Amniotic stem cell (primary cell): Measurements from ENCODE around the gene CYP2D6.
"Not testable (repeated sequence)": the region's sequence is repeated elsewhere in the genome, so short reads cannot be mapped to it uniquely, and the experiment has no call there.

Experiments used
- DNase-seq: peaks from one replicate; lab custom pipeline; 2025; lab: John Stamatoyannopoulos, UW

Gene CYP2D6

GRCh38 chr22:42130639-42131431 lies at the start of gene CYP2D6:
TSS of gene CYP2D6 (minus strand) at chr22:42130810. CDS start at chr22:42130791, 19 bp downstream.
- not testable (repeated sequence) for DNase-seq

- peak; percentile 75 for DNase-seq
Measured at GRCh38 chr22:42179616-42180015, 49.0 kb upstream of the CYP2D6 start.

GRCh38 chr22:42178910-42179519 lies 48.4 kb upstream of the CYP2D6 start:
- DNase-seq, result no peak

- no peak for DNase-seq
Measured at GRCh38 chr22:42177891-42178336, 47.3 kb upstream of the CYP2D6 start.

GRCh38 chr22:42176255-42176915 lies 45.8 kb upstream of the CYP2D6 start:
- no peak for DNase-seq

- DNase-seq, result no peak
Measured at GRCh38 chr22:42174062-42174461, 43.5 kb upstream of the CYP2D6 start.

GRCh38 chr22:42173183-42173926 lies 42.7 kb upstream of the CYP2D6 start:
- DNase-seq, result no peak

GRCh38 chr22:42172773-42173172 lies 42.2 kb upstream of the CYP2D6 start:
- no peak for DNase-seq

- DNase-seq, result no peak
Measured at GRCh38 chr22:42171946-42172719, 41.5 kb upstream of the CYP2D6 start.

GRCh38 chr22:42171417-42171816 lies 40.8 kb upstream of the CYP2D6 start:
- no peak for DNase-seq

GRCh38 chr22:42170946-42171345 lies 40.3 kb upstream of the CYP2D6 start:
- DNase-seq, result no peak

GRCh38 chr22:42169055-42169469 lies 38.5 kb upstream of the CYP2D6 start:
- DNase-seq, result no peak

- DNase-seq, result no peak
Measured at GRCh38 chr22:42168476-42168875, 37.9 kb upstream of the CYP2D6 start.

GRCh38 chr22:42167066-42167465 lies 36.5 kb upstream of the CYP2D6 start:
- no peak for DNase-seq

GRCh38 chr22:42164901-42165300 lies 34.3 kb upstream of the CYP2D6 start:
- no peak for DNase-seq

GRCh38 chr22:42163515-42163914 lies 32.9 kb upstream of the CYP2D6 start:
- no peak for DNase-seq

- DNase-seq, result no peak
Measured at GRCh38 chr22:42162728-42163489, 32.3 kb upstream of the CYP2D6 start.

- DNase-seq, result no peak
Measured at GRCh38 chr22:42160830-42161696, 30.5 kb upstream of the CYP2D6 start.

- DNase-seq, result no peak
Measured at GRCh38 chr22:42160251-42160650, 29.6 kb upstream of the CYP2D6 start.
